GM21723 (cell line): ENCODE measurements around the gene ANKS1B.
"Not testable (repeated sequence)": the region's sequence is repeated elsewhere in the genome, so short reads cannot be mapped to it uniquely, and the experiment has no call there.

Source experiments
- ATAC-seq: cut with Tn5 transposase; IDR thresholded peaks from one replicate; pipeline ENCODE4 v1.9.1; 2021; ENCODE audit warnings: mild to moderate bottlenecking, moderate library complexity; ENCODE audit not compliant: unreplicated experiment

Gene ANKS1B

DNA sequence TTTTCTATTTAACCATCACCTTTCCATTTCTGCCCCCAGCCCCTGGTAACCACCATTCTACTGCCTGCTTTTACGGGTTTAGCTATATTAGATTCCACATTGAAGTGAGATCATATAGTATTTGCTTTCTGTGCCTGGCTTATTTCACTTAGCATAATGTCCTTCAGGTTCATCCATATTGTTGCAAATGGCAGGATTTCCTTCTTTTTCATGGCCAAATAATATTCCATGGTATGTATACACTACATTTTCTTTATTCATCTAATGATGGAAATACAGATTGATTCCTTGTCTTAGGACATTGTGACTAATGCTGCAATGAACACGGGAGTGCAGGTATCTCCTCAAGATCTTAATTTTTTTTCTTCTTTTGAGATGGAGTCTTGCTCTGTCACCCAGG lies 1137.5 kb downstream of the ANKS1B start:
- ATAC-seq = no peak

DNA sequence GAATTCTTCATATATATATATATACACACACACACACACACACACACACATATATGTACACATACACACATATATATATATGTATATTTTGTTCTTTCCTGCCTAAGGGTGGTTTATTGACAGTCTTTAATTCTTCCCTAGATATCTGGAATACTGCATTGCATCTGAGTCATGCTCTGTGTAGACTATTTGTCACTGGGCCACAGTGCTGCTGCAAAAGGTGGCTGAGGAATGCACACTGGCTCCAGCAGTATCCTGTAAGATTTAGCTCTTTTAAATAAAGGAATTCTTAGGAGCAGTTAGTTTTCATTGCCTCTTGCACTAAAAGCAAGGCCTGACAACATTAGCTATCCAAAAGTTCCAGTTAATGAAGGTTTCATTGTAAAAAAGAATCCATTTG lies 1138.8 kb downstream of the ANKS1B start:
- ATAC-seq = no peak

DNA sequence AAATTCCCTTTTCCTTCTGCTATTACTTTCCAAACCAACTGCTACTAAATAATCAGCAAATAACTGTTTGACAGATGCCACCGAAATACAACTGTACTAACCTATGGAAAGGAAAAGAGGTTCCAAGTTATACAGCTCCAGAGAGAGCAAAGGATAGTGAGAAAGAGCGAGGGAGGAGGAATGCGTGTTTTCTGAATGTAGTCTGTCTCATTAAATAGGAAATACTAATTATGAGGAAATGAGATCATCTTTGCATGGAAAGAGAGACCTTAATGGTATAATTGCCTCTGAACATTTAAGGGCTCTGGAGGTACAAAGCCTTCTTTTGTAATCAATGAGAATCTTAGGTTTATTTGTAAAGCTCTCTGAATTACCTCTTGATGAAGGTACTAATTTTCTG lies 1144.4 kb downstream of the ANKS1B start:
- no peak for ATAC-seq

DNA sequence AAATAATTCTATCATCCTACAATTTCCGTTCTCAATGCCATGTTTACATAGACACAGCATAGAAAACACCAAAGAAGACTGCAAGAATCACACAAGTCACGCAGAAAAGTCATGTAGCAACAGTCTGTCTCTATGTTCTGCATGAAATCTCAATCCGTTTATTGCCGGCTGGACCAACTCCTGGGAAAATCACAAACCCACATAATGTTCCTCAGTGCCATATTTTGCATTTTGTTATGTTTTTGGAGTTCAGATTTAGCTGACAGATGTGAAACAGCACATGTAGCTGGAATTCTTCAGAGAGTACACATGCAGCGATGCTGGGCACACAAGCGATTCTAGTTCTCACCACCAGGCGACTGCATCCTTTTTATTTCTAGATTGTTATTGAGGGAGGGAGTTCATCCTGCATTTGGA lies 1146.5 kb downstream of the ANKS1B start:
- ATAC-seq = no peak

DNA sequence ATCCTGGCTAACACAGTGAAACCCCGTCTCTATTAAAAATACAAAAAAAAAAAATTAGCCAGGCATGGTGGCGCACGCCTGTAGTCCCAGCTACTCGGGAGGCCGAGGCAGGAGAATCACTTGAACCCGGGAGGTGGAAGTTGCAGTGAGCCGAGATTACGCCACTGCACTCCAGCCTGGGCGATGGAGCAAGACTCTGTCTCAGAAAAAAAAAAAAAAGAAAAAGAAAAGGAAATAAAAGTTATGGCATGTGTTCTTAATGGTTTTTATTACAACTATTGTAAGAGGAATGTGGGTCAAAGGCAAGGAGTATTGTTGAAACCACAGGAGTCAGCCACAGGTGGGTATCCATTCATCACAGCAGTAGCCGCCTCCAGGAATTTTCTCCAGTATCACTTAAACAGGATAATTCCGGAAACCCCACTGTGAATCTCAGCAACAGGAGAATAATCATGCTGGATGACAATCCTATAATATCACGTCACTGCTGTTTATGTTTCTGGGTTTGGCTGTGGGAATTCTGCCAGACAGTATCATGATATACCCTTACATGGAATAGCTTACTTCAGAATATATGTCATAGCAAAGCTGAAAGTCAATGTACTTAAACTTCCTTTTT lies 1147.5 kb downstream of the ANKS1B start:
- ATAC-seq = not testable (repeated sequence)

DNA sequence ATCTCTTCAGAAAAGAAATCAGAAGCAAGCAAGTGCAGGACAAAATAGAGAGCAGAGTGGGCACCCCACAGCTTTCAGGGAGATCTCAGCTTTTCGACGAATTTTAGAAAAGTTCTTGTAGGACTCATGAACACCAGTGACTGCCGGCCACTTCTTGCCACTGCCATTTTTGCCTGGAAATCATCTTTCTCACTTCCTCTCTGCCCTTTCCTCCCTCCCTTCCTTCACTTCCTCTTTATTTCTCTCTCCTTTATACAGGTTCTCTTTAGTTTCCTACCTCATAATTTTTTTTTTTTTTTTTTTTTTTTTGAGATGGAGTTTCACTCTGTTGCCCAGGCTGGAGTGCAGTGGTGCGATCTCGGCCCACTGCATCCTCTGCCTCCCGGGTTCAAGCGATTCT lies 1154.1 kb downstream of the ANKS1B start:
- no peak for ATAC-seq

DNA sequence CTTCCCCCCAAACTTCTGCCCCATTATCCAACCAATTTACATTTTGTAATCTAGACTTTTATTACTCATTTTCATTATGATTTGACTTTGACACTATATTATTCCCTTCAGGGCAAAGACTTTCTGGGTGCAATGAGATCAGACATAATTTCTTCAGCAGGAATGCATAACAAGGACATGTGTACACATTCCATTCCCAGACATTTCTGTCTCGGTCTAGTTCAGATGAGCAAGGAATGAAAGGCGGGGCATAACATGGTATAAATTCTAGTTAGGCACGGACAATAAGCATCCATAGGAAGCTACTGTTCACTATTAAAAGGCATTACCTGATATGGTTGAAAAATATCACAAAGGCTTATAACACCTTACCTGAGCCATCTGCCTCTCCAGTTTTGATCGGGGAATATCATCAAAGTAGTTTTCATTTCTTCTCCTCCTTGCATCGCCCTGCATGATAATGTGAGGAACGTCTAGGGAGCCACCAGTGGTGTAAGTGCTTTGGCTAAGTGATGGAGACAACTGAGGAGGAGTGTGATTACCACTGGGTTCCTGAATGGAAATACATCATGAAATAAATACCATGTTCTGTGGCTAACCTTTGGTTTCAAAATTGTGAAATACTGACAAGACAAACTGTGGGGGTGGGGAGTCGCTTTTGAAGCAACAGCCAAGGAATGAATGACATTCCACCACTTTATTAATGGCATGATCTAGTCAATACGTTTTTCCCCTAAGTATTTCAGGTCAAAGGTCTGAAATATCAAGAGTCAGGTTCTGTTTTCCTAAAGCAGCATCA lies 1155.7 kb downstream of the ANKS1B start:
- no peak for ATAC-seq

- no peak for ATAC-seq
These were observed 1161.7 kb downstream of the ANKS1B start for GRCh38 chr12:98823012-98823411.

DNA sequence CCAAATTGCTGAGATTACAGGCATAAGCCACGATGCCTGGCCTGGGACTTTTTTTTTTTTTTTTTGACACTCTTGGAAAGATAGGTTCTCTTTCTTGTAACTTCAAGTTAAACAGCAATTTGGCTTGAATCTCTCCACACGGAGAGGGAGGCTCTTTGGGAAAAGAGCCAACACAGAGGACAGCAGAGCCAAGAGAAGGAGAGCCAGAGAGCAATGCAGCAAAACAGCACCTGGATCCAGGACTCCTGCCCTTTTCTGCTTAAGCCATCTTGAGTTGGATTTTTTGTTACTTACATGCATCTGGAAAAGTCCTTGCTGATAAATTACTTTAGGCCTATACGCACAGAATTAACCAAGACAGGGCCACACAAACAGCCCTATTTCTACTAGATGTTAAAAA lies 1162.9 kb downstream of the ANKS1B start:
- no peak for ATAC-seq

DNA sequence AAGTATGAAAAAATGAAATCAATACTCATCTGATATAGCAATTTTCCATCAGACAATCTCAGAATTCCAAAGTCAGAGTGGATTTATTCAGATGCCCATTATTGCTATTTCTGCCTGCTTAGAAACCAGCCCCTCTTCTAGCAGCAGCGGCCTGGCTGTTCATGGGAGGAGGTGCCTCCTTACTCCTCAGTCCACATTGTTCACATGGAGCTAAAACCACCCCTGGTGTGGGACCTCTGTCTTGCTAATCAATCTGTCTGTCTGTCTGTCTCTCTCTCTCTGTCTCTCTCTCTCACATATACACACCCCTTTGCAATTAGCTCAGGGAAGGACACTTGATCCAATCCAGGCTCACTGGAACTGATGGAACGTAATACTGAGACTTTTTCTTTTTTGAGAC lies 1163.5 kb downstream of the ANKS1B start:
- ATAC-seq = no peak

DNA sequence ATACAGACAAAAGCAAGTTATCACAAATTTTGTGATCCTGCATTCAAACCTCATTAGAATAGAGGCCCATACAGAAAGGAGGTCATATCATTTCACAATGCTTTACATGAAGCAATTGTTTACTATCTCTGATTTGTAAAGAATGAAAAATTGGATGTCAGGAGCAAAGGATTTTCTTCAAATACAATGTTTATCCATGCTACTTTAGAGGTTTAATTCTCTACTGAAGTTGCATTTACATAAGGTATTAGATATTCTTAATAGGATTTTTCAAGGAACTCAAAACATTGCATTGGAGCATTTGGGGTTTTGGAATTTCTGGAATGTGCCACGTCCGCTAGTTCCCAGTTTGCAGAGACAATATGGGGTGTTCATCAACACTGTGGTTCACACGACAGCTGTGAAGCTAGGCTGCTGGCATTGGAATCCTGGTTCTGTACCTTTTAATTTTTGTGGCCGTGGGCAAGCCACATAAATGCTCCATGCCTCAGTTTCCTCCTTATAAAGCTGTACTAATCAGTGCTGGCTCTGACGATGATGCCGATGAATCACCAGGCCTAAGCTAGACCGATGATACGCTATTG lies 1164.8 kb downstream of the ANKS1B start:
- no peak for ATAC-seq

DNA sequence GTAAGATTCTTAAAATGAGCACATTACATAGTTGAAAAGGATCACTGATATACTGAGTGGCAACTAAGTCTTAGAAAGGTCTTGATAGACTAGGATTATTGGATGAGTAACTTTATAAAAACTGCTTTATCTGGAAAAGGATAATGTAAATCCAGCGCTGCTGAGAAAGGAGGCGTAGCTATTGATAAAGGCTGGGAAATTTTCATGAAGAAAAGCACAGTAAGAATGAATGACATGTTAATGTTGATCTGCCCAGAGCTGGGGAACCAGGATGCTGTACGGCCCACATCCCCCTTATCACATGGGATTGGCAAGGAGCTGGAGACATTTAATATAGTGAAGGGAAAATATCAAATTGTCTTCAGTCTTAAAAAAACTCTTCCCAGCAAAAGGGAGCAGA lies 1165.7 kb downstream of the ANKS1B start:
- no peak for ATAC-seq

DNA sequence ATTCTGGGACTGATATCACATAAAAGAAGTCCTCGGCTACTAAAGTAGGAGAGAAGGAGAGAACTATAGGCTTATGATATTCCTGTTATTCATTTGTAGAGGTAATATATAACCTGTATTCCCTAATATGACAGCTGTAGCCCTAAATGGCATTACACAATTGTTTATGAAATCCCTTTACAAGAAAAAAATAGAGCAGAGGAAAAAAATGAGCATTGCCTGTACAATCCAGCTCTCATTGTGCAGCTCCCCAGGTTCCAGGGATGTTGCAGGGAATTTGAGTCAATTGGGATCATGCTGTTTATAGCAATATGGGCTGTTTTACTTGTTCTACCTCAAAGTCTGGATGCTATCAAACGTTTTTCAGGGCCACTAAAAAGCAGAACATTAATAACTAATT lies 1166.5 kb downstream of the ANKS1B start:
- no peak for ATAC-seq

DNA sequence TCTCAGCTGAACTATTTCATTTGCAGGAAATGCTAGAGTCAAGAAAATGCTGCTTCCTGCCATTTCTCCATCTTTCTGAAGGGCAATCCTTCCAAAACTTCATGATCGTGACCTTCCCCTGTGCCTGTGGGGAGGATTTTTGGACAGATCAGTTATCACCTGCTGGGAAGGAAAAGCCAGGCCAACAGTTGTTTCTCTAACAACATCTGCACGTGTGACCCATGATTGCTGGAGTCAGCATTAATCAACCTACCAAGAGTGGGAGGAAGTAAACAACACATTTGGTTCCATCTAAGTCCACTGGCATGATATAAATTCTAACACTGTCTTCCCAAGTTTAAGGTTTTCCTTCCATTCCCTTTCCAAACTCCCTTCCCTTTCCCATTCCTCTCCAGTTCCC lies 1167.0 kb downstream of the ANKS1B start:
- ATAC-seq = no peak

- no peak for ATAC-seq
These were observed 1168.0 kb downstream of the ANKS1B start for GRCh38 chr12:98816720-98817119.

DNA sequence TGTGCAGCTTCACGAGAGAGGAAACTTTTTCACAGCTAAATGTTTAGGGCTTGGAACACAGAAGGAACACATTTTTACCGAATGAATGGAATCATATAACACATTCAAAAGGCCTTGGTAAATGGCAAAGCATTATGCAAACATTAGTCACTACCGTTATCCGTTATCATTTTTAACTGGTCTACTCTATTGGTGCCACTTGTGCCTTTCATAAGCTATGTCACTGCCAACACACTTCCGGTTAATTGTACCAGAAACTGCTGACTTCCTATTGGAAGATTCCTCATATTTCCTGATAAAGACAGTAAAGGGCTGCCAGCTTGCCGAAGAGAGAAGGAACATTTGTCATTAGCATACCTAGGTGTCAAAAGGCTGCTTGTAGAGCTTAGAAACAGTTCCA lies 1170.5 kb downstream of the ANKS1B start:
- no peak for ATAC-seq

GRCh38 chr12:98812225-98812624 lies 1172.5 kb downstream of the ANKS1B start:
- no peak for ATAC-seq

DNA sequence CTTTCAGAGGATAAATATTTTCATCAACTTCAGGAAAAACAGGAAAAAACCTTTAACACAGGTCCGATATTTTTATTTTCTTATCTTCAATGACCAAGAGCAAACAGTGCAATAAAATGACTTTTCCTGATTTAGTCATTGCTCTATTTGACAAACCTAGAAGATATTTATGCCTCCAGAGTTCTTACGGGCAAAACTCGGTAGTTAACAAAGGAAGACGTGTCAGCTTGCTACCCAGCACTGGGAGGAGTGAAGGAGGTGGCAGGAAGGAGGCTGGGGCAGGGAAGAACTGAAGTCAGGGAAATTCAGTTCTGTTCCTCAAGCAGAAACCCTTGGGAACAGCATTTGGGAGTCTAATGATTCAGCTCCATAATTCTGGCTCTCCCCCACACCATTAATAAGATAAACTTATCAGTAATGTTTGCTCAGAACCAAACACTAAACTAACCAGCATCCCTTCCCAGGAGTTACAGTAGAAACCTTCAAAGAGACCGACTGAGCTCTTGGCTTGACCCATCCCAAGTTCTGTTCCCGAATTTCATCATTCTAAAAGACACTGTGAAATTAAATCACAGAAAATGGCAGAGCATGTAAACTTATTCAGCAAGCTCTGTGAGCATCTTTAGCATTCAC lies 1176.4 kb downstream of the ANKS1B start:
- no peak for ATAC-seq

DNA sequence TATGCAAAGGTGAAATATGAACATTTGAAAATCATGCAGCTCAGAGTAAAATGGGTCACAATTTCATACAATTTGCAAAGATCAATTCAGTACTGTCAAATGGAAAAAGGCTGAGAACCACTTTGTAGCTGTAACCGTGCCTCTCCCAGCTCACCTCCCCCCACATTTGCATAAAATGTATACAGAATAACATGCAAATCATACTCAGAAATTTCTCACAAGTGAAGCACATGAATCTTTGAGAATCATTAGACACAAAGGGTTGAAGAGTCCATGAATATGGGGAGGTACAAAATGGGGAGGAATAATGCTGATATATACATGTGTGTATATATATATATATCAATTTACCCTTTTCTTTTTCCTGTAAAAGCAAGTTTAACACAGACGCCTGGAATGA lies 1177.5 kb downstream of the ANKS1B start:
- ATAC-seq = no peak

- ATAC-seq = no peak
These were observed 1181.1 kb downstream of the ANKS1B start for GRCh38 chr12:98803468-98804209.

DNA sequence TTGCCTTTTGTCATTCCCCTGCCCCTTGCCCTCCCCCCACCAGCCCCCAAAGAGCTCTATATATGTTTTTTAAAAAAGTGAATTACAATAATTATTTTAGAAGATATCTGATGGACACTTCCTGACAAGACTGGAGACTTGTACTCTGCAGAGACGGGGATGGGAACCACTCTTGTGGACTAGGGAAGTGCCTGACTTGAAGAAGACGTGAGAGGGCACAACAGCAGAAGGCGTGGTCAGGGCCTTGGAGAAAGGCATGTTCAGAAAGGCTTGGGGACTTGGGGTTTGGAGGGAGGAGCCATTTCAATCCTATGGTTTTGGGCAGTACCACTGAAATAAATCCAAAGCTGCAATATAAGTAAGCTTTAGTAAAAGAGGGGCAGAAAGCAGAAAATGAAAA lies 1184.9 kb downstream of the ANKS1B start:
- no peak for ATAC-seq
